Stomach (tissue), 9 donors: ENCODE measurements around the gene SEBOX. TPM values are rescaled to one million over a fixed set of nuclear protein-coding genes. Genes with fewer than 3 reads are reported as not detected.
A peak's percentile ranks its signal among the peaks of the same experiment; 100 is the strongest.

Experiments
- DNase-seq, 2 donors: peaks; one replicate each; pipeline versions ENCODE4 v3.0.0 to v3.0.0-alpha.2; 2013 to 2019
- H3K27ac ChIP-seq, 5 donors: fragments of 200-600 bp in 4 of 5; sonication (generic) in 4 of 5; one replicate each; pipeline ENCODE4 v1.5.1; 2013 to 2019; ENCODE audit warnings: mild to moderate bottlenecking in 1 of 5, moderate library complexity in 1 of 5
- H3K27me3 ChIP-seq, 3 donors: fragments of 200-600 bp; sonication (generic); one replicate each; pipeline ENCODE4 v1.5.1; 2017 to 2019; ENCODE audit warnings: mixed run types in 1 of 3
- H3K36me3 ChIP-seq, 4 donors: fragments of 200-600 bp; sonication (generic); 1 replicate in 3 of 4; 2 replicates in 1 of 4; pipeline ENCODE4 v1.5.1; 2016 to 2019
- H3K4me1 ChIP-seq, 4 donors: fragments of 200-600 bp; sonication (generic); one replicate each; pipeline ENCODE4 v1.5.1; 2016 to 2019
- H3K4me3 ChIP-seq, 4 donors: fragments of 200-600 bp; sonication (generic) in 3 of 4; one replicate each; pipeline ENCODE4 v1.5.1; 2016 to 2019; ENCODE audit warnings: mild to moderate bottlenecking in 1 of 4
- H3K9me3 ChIP-seq, 4 donors: fragments of 200-600 bp; sonication (generic); one replicate each; pipeline ENCODE4 v1.5.1; 2016 to 2019
- CTCF ChIP-seq, 7 experiments: fragments of 450-650 bp in 4 of 7; fragments of 200-600 bp in 3 of 7; sonication (generic) in 3 of 7; IDR thresholded peaks; one replicate each; pipeline ENCODE4 v1.5.1; 2016 to 2019; ENCODE audit warnings: antibody characterized with exemption in 7 of 7, control low read depth in 2 of 7, mild to moderate bottlenecking in 1 of 7
- EP300 ChIP-seq: sonication (generic); formaldehyde crosslinking; IDR thresholded peaks from one replicate; pipeline ENCODE4 v1.6.1; 2017; ENCODE audit warnings: antibody characterized with exemption
- POLR2A ChIP-seq, 4 donors: fragments of 450-650 bp; IDR thresholded peaks; one replicate each; pipeline ENCODE4 v1.6.1; 2016; ENCODE audit warnings: antibody characterized with exemption in 4 of 4, control low read depth in 2 of 4, mild to moderate bottlenecking in 1 of 4, moderate library complexity in 1 of 4
- POLR2AphosphoS5 ChIP-seq, 3 donors: sonication (generic); formaldehyde crosslinking; IDR thresholded peaks; one replicate each; pipeline ENCODE4 v1.6.1; 2016; ENCODE audit warnings: antibody characterized with exemption in 3 of 3
- WGBS, 5 donors: extraction: QIAGEN DNeasy Blood & Tissue Kit in 3 of 5; methylation state at CpG; one replicate each; pipeline versions ENCODE4 v1.1.5 to v1.1.7; 2013 to 2018; 5-methylcytosine and 5-hydroxymethylcytosine counted together
- intact Hi-C: fragments of 100-400 bp; cut with DNase I; formaldehyde crosslinking; loops from one replicate; pipeline ENCODE4 v1.15.1; 2023; ENCODE audit warnings: low total_unique reads
- polyA plus RNA-seq, 3 donors: library from polyadenylated mRNA; stranded (reverse); fragments of 200-250 nt; gene quantifications; one replicate each; pipeline ENCODE4 v1.2.3, GENCODE V29; 2013
- total RNA-seq, 5 donors: library from RNA; depleted of rRNA; stranded (reverse); fragments of >200 nt; gene quantifications; one replicate each; pipeline versions ENCODE4 v1.1.0 to v1.2.3, GENCODE V29; 2014 to 2016
- donor health status: healthy with polysubstance abuse.
- donor health status: Bipolar disorder and iron deficiency.
- donor health status: healthy.

The SEBOX gene
- total and polyA plus RNA-seq, 8 donors: not detected

GRCh38 chr17:28320215-28321061, 44.6 kb downstream of the SEBOX start:
- H3K36me3 ChIP-seq: no peaks in the 10 kb centered on the region
- no peaks in the 10 kb centered on the region for H3K27me3 ChIP-seq
- DNase-seq: no peak
- no peak for TF ChIP-seq CTCF (IDR thresholded peaks at IDR 0.05)
- TF ChIP-seq POLR2AphosphoS5 (IDR thresholded peaks at IDR 0.05): no peak
- TF ChIP-seq EP300: no peak
- TF ChIP-seq POLR2A (IDR thresholded peaks at IDR 0.05): no peak
- intact Hi-C loops: no loop called here
- peak overlapping the region; percentile 47 to 90 (median 87) for H3K27ac ChIP-seq
- 27 to 58% (median 37%) methylated on average over 8 of the region's 8 CpGs for WGBS, 5 donors
- H3K4me1 ChIP-seq: peaks cover 24 to 72% (median 34%) of the 10 kb centered on the region in 4 donors
- no peaks in the 10 kb centered on the region for H3K9me3 ChIP-seq
- peak overlapping the region; percentile 59 to 87 (median 74) for H3K4me3 ChIP-seq

GRCh38 chr17:28319598-28319935, 45.4 kb downstream of the SEBOX start:
- intact Hi-C loops: no loop called here
- WGBS, 5 donors: 1 to 3% (median 1%) methylated on average over 7 of the region's 7 CpGs
- H3K4me1 ChIP-seq: peaks cover 15 to 63% (median 25%) of the 10 kb centered on the region in 4 donors

GRCh38 chr17:28318759-28319597, 46.0 kb downstream of the SEBOX start, which contains the start of gene TMEM97:
TMEM97 (plus strand) TSS chr17:28319200; CDS start chr17:28319240, 40 bp downstream.
- DNase-seq: peak; percentile 98

More at GRCh38 chr17:28319598-28319935, 45.4 kb downstream of the SEBOX start:
- Histone ChIP-seq H3K36me3 (no peaks in the 10 kb centered on the region), H3K27me3 (no peaks in the 10 kb centered on the region), H3K9me3 (no peaks in the 10 kb centered on the region), H3K4me3 (peak overlapping the region; percentile 59 to 87 (median 74)), H3K27ac (peak overlapping the region; percentile 84 to 90 (median 87))
- DNase-seq: no peak
- TF ChIP-seq POLR2AphosphoS5 (IDR thresholded peaks at IDR 0.05): no peak
- no peak for TF ChIP-seq CTCF (IDR thresholded peaks at IDR 0.05)
- no peak for TF ChIP-seq EP300
- TF ChIP-seq POLR2A (IDR thresholded peaks at IDR 0.05): no peak

More at GRCh38 chr17:28318759-28319597, 46.0 kb downstream of the SEBOX start, which contains the start of gene TMEM97:
- TF ChIP-seq POLR2AphosphoS5 (IDR thresholded peaks at IDR 0.05): peak; percentile 49 to 83 (median 63)
- peak in 1 of 7 experiments; percentile 31 for TF ChIP-seq CTCF (IDR thresholded peaks at IDR 0.05)
- TF ChIP-seq EP300: no peak
- TF ChIP-seq POLR2A (IDR thresholded peaks at IDR 0.05): peak in 1 of 4 donors; percentile 12
- WGBS, 5 donors: 0 to 1% (median 0%) methylated on average over 24 to 72 of the region's 72 CpGs
- Histone ChIP-seq H3K27me3 (no peaks in the 10 kb centered on the region), H3K9me3 (no peaks in the 10 kb centered on the region), H3K4me3 (peak within 1 kb of the TSS; percentile 59 to 87 (median 74)), H3K4me1 (peaks cover 13 to 57% (median 23%) of the 10 kb centered on the region in 4 donors), H3K36me3 (no peaks in the 10 kb centered on the region), H3K27ac (peak within 1 kb of the TSS; percentile 84 to 90 (median 87))
- intact Hi-C loops: no loop called here
